Measurements from ENCODE around the gene COL25A1.

The COL25A1 gene

GRCh38 chr4:108890484-108890881 is 412.0 kb downstream of the COL25A1 start:
- no peak for TF ChIP-seq CTCF (IDR thresholded peaks at IDR 0.05; ENCODE audit: low read depth, low read length)
- no peak for DNase-seq (ENCODE audit: extremely low read depth, low read depth)

DNA sequence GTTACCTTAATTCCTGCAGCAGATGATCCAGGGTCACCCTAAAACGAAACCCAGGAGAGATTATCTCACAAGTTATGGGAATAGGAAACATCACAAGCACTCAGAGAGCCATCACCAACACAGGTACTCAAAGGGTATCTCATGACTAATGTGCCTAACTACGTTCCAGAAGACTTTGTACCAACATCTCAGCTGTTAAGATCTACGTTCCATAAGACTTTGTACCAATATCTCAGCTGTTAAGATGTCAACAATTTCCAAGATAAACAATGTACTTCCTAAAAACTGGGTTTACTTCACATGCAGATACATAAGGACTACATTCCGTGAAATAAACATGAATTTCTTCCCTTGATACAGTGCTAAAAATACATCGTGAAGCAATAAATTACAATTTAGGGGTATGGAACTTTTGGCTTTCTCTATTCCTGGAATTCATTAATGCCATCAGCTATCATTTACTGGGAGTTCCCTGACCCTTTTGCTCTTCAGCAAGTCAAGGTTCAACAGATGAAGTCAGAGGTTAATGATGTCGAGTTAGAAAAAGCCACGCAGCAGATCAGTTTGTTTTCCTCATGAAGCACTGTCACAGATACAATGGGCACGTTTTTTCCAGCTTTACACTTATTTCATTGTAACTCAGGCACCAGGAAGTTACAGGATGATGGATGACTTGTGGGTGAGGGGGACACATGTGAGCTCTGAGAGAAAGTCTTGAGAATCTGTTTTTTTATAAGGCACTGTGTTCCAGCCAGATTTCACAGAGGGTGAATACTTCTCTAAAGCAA is 412.6 kb downstream of the COL25A1 start:
- no peak for TF ChIP-seq CTCF (IDR thresholded peaks at IDR 0.05; ENCODE audit: low read depth, low read length)
- no peak for DNase-seq (ENCODE audit: extremely low read depth, low read depth)

- no peak for DNase-seq (ENCODE audit: extremely low read depth, low read depth)
- TF ChIP-seq CTCF (IDR thresholded peaks at IDR 0.05; ENCODE audit: low read depth, low read length) = no peak
These were observed 413.7 kb downstream of the COL25A1 start for GRCh38 chr4:108888769-108889168.

DNA sequence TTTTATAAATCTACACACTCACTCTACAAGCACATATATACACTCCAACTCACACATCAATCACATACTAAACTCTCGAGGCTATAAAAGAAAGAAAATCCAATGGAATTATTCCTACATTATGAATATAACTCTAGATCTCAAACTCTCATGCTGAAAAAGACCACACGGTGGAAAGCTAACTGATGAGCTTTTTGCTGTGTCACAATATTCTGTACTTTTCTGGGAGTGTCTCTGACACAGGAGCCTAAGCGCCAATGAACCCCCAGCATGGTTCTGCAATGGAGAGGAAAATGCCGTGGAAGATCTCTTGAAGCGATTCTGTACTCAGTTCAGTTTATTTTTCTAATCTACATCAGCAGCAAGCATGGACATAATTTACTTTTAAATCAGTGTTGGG is 415.4 kb downstream of the COL25A1 start:
- TF ChIP-seq CTCF (IDR thresholded peaks at IDR 0.05; ENCODE audit: low read depth, low read length) = no peak
- no peak for DNase-seq (ENCODE audit: extremely low read depth, low read depth)

DNA sequence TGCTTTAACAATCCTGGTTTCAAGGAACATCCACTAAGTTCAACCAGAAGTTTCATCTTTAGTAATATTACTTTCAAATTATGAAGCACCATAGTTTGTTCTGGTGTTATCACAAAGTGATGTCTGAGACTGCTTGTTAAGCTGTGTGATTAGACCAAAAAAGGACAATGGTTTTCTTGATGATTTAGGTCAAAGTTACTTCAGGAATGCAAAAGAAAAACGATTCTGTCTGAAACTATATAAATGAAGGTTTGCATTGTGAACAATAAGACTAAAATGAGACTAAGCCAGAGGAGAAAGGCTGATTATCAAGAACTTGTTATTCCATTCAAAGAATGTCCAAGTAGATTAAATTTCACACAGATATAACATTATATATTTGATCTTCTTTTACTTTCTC is 417.2 kb downstream of the COL25A1 start:
- no peak for DNase-seq (ENCODE audit: extremely low read depth, low read depth)
- no peak for TF ChIP-seq CTCF (IDR thresholded peaks at IDR 0.05; ENCODE audit: low read depth, low read length)

GRCh38 chr4:108884596-108884995 is 417.9 kb downstream of the COL25A1 start:
- no peak for DNase-seq (ENCODE audit: extremely low read depth, low read depth)
- TF ChIP-seq CTCF (IDR thresholded peaks at IDR 0.05; ENCODE audit: low read depth, low read length) = no peak

- DNase-seq (ENCODE audit: extremely low read depth, low read depth) = no peak
- TF ChIP-seq CTCF (IDR thresholded peaks at IDR 0.05; ENCODE audit: low read depth, low read length) = no peak
These were observed 420.5 kb downstream of the COL25A1 start for GRCh38 chr4:108881986-108882385.
